GM18498 (cell line): Measurements from ENCODE around the gene SLC23A2.

ENCODE experiments used
- ATAC-seq: cut with Tn5 transposase; IDR thresholded peaks from one replicate; pipeline ENCODE4 v1.9.1; 2021; ENCODE audit warnings: mild to moderate bottlenecking, moderate library complexity; ENCODE audit not compliant: unreplicated experiment

SLC23A2 gene

GRCh38 chr20:4821590-4821989 lies 179.7 kb downstream of the SLC23A2 start:
- no peak for ATAC-seq

GRCh38 chr20:4820806-4821518 lies 180.3 kb downstream of the SLC23A2 start:
- no peak for ATAC-seq

GRCh38 chr20:4819901-4820300 lies 181.4 kb downstream of the SLC23A2 start:
- ATAC-seq, result no peak

- ATAC-seq, result no peak
These were observed 184.1 kb downstream of the SLC23A2 start for GRCh38 chr20:4817230-4817671.

- ATAC-seq, result no peak
These were observed 185.7 kb downstream of the SLC23A2 start for GRCh38 chr20:4815628-4816027.

- peak; percentile 55 for ATAC-seq
These were observed 186.5 kb downstream of the SLC23A2 start for GRCh38 chr20:4814696-4815252.

- peak; percentile 48 for ATAC-seq
These were observed 187.2 kb downstream of the SLC23A2 start for GRCh38 chr20:4813863-4814695.

- ATAC-seq, result peak; percentile 37
These were observed 188.0 kb downstream of the SLC23A2 start for GRCh38 chr20:4813076-4813862.

GRCh38 chr20:4812641-4813075 lies 188.7 kb downstream of the SLC23A2 start:
- no peak for ATAC-seq

GRCh38 chr20:4812216-4812615 lies 189.1 kb downstream of the SLC23A2 start:
- ATAC-seq, result no peak

GRCh38 chr20:4811661-4812181 lies 189.6 kb downstream of the SLC23A2 start:
- no peak for ATAC-seq

GRCh38 chr20:4811257-4811656 lies 190.1 kb downstream of the SLC23A2 start:
- ATAC-seq, result no peak

GRCh38 chr20:4810426-4811019 lies 190.8 kb downstream of the SLC23A2 start:
- no peak for ATAC-seq

- ATAC-seq, result no peak
These were observed 191.6 kb downstream of the SLC23A2 start for GRCh38 chr20:4809707-4810106.

- no peak for ATAC-seq
These were observed 192.4 kb downstream of the SLC23A2 start for GRCh38 chr20:4808872-4809271.

GRCh38 chr20:4805663-4806449 lies 195.5 kb downstream of the SLC23A2 start:
- no peak for ATAC-seq

- ATAC-seq, result no peak
These were observed 198.8 kb downstream of the SLC23A2 start for GRCh38 chr20:4802527-4802926.
